Gastroesophageal sphincter (tissue), 4 donors: Measurements from ENCODE around the gene BBS12. TPM values are rescaled to one million over a fixed set of nuclear protein-coding genes. Genes with fewer than 3 reads are reported as not detected.

Experiments used
- ATAC-seq: fragments of 150-250 bp; one replicate; pipeline ENCODE4 v1.9.1; 2016; ENCODE audit warnings: mild to moderate bottlenecking, moderate library complexity
- H3K27ac ChIP-seq, 4 donors: fragments of 200-600 bp; sonication (generic) in 3 of 4; 1 replicate in 3 of 4; 2 replicates in 1 of 4; pipeline ENCODE4 v1.5.1; 2016 to 2019
- H3K27me3 ChIP-seq: fragments of 200-600 bp; sonication (generic); one replicate; pipeline ENCODE4 v1.5.1; 2019
- H3K36me3 ChIP-seq, 2 donors: fragments of 200-600 bp; sonication (generic); one replicate each; pipeline ENCODE4 v1.5.1; 2019; ENCODE audit warnings: control low read depth in 1 of 2
- H3K4me1 ChIP-seq, 3 donors: fragments of 200-600 bp; sonication (generic); 1 replicate in 2 of 3; 2 replicates in 1 of 3; pipeline ENCODE4 v1.5.1; 2016 to 2019; ENCODE audit warnings: control low read depth in 2 of 3
- H3K4me3 ChIP-seq, 2 donors: fragments of 200-600 bp; sonication (generic); one replicate each; pipeline ENCODE4 v1.5.1; 2019; ENCODE audit warnings: mild to moderate bottlenecking in 1 of 2, moderate library complexity in 1 of 2
- H3K9me3 ChIP-seq, 3 donors: fragments of 200-600 bp; sonication (generic); one replicate each; pipeline ENCODE4 v1.5.1; 2017 to 2019; ENCODE audit warnings: control low read depth in 2 of 3
- CTCF ChIP-seq, 4 experiments: fragments of 200-600 bp in 2 of 4; fragments of 450-650 bp in 2 of 4; sonication (generic) in 1 of 4; IDR thresholded peaks; one replicate each; pipeline ENCODE4 v1.5.1; 2017 to 2019; ENCODE audit warnings: antibody characterized with exemption in 4 of 4, mild to moderate bottlenecking in 2 of 4, moderate library complexity in 2 of 4
- EP300 ChIP-seq: sonication (generic); formaldehyde crosslinking; IDR thresholded peaks from one replicate; pipeline ENCODE4 v1.6.1; 2017; ENCODE audit warnings: antibody characterized with exemption, mild to moderate bottlenecking
- POLR2A ChIP-seq, 2 donors: fragments of 450-650 bp; IDR thresholded peaks; one replicate each; pipeline ENCODE4 v1.6.1; 2017; ENCODE audit warnings: antibody characterized with exemption in 2 of 2, mild to moderate bottlenecking in 2 of 2, moderate library complexity in 1 of 2
- POLR2AphosphoS5 ChIP-seq: sonication (generic); formaldehyde crosslinking; IDR thresholded peaks from one replicate; pipeline ENCODE4 v1.6.1; 2017; ENCODE audit warnings: antibody characterized with exemption
- WGBS, 2 donors: methylation state at CpG; one replicate each; pipeline ENCODE4 v1.1.5; 2018; ENCODE audit warnings: low coverage in 1 of 2; 5-methylcytosine and 5-hydroxymethylcytosine counted together
- total RNA-seq, 4 donors: library from RNA; depleted of rRNA; stranded (reverse); fragments of >200 nt; gene quantifications; one replicate each; pipeline ENCODE4 v1.1.0, GENCODE V29; 2016

BBS12 gene
- total RNA-seq, 4 donors from 2014 or later = 4.7 to 7.3 (median 5.9) TPM

DNA sequence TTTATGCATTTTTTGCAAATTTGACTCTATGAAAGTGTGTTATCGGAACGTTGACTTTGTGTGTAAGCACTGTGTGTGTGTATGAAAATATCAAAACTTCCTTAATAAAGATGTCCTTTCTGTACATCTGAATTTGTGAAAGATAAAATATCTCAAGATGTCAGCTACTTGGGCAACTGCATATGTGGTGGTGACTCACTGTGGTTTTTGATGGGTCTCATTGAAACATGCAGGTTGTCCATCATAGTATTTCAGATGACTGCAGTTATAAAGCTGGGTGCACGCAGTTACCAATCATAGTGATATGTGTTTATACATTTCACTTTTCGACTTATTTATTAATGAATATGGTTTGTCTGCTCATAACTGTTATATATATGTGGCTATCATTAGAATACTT is 19.7 kb upstream of the BBS12 start:
- Histone ChIP-seq H3K4me3 (no peak overlapping the region), H3K27ac (no peak overlapping the region), H3K36me3 (no peaks in the 10 kb centered on the region), H3K27me3 (no peaks in the 10 kb centered on the region), H3K9me3 (no peaks in the 10 kb centered on the region), H3K4me1 (no peaks in the 10 kb centered on the region)
- WGBS, 2 donors = 79 to 90% methylated on average over 4 of the region's 4 CpGs
- no peak for ATAC-seq
- no peak for TF ChIP-seq CTCF (IDR thresholded peaks at IDR 0.05)
- no peak for TF ChIP-seq POLR2A (IDR thresholded peaks at IDR 0.05)
- no peak for TF ChIP-seq POLR2AphosphoS5
- no peak for TF ChIP-seq EP300

GRCh38 chr4:122715221-122715620 is 17.3 kb upstream of the BBS12 start:
- ATAC-seq = no peak

GRCh38 chr4:122716825-122717448 is 15.6 kb upstream of the BBS12 start:
- TF ChIP-seq CTCF (IDR thresholded peaks at IDR 0.05) = peak; percentile 48 to 79 (median 51)
- TF ChIP-seq POLR2AphosphoS5 = no peak
- Histone ChIP-seq H3K4me1 (no peaks in the 10 kb centered on the region), H3K27me3 (no peaks in the 10 kb centered on the region), H3K27ac (no peak overlapping the region), H3K4me3 (no peak overlapping the region), H3K9me3 (no peaks in the 10 kb centered on the region), H3K36me3 (no peaks in the 10 kb centered on the region)
- no peak for ATAC-seq
- WGBS, 2 donors = 29 to 39% methylated on average over 4 of the region's 4 CpGs

More at GRCh38 chr4:122715221-122715620, 17.3 kb upstream of the BBS12 start:
- Histone ChIP-seq H3K36me3 (no peaks in the 10 kb centered on the region), H3K4me1 (no peaks in the 10 kb centered on the region), H3K4me3 (no peak overlapping the region), H3K9me3 (no peaks in the 10 kb centered on the region), H3K27ac (no peak overlapping the region), H3K27me3 (no peaks in the 10 kb centered on the region)
- TF ChIP-seq EP300 = no peak
- no peak for TF ChIP-seq CTCF (IDR thresholded peaks at IDR 0.05)
- TF ChIP-seq POLR2A (IDR thresholded peaks at IDR 0.05) = no peak
- TF ChIP-seq POLR2AphosphoS5 = no peak
- WGBS, 2 donors = 33% methylated on average over 4 to 5 of the region's 5 CpGs

DNA sequence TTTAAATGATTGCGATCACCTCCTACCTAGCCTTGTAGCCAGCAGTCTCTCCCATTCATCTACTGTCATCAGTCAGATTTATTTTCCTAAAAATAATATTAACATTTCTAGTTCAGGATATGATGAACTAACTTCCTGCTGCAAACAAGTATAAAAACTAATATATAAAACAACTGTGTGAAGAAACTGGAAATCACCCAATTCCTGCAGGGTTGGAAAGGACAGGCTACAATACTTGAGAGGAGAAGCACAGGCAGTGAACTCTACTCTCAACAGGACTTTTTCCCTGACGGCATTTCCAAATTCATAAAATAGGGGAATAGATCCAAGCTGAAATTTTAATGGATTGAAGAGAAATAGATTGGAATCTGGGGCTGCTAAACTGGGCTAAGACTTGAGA is 14.2 kb upstream of the BBS12 start:
- 52% methylated on average over 2 of the region's 2 CpGs for WGBS, 2 donors
- Histone ChIP-seq H3K27me3 (no peaks in the 10 kb centered on the region), H3K27ac (no peak overlapping the region), H3K9me3 (no peaks in the 10 kb centered on the region), H3K36me3 (no peaks in the 10 kb centered on the region), H3K4me3 (no peak overlapping the region), H3K4me1 (no peaks in the 10 kb centered on the region)
- ATAC-seq = no peak
- TF ChIP-seq POLR2AphosphoS5 (no peak), POLR2A (IDR thresholded peaks at IDR 0.05) (no peak), EP300 (no peak), CTCF (IDR thresholded peaks at IDR 0.05) (no peak)

GRCh38 chr4:122722256-122722655 is 10.2 kb upstream of the BBS12 start:
- Histone ChIP-seq H3K4me1 (no peaks in the 10 kb centered on the region), H3K36me3 (no peaks in the 10 kb centered on the region), H3K27me3 (no peaks in the 10 kb centered on the region), H3K4me3 (no peak overlapping the region), H3K27ac (no peak overlapping the region), H3K9me3 (no peaks in the 10 kb centered on the region)
- 100% methylated on average over 1 of the region's 1 CpG; no CpG with 5 or more reads in 1 of the 2 donors for WGBS, 2 donors
- TF ChIP-seq POLR2A (IDR thresholded peaks at IDR 0.05) (no peak), POLR2AphosphoS5 (no peak), EP300 (no peak), CTCF (IDR thresholded peaks at IDR 0.05) (no peak)
- no peak for ATAC-seq
